ENCODE data around the gene PLCL1.

PLCL1 gene

DNA sequence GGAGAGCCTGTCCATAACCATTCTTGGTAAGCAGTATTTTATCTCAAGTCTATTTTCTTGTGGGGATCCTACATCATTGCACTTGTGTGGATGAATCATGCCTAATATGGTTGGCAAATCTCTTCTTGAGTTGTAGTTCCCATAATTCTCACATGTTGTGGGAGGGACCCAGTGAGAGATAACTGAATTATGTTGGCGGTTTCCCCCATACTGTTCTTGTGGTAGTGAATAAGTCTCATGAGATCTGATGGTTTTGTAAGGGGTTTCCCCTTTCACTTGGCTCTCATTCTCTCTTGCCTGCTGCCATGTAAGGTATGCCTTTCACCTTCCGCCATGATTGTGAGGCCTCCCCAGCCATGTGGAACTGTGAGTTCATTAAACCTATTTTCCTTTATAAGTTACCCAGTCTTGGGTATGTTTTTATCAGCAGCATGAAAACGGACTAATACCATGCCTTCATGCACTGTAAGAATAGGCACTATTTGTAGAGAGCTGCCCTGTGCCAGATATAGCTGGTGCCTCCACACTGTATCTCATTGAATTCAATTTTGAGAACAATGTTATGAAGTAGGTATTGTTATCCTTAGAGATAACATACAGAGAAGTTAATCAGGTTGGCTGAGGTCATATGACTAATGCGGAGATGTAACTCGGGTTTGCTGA is 148.3 kb downstream of the PLCL1 start:
- no peak for TF ChIP-seq ZFX (IDR thresholded peaks at IDR 0.05)
- TF ChIP-seq, protein P1, sequence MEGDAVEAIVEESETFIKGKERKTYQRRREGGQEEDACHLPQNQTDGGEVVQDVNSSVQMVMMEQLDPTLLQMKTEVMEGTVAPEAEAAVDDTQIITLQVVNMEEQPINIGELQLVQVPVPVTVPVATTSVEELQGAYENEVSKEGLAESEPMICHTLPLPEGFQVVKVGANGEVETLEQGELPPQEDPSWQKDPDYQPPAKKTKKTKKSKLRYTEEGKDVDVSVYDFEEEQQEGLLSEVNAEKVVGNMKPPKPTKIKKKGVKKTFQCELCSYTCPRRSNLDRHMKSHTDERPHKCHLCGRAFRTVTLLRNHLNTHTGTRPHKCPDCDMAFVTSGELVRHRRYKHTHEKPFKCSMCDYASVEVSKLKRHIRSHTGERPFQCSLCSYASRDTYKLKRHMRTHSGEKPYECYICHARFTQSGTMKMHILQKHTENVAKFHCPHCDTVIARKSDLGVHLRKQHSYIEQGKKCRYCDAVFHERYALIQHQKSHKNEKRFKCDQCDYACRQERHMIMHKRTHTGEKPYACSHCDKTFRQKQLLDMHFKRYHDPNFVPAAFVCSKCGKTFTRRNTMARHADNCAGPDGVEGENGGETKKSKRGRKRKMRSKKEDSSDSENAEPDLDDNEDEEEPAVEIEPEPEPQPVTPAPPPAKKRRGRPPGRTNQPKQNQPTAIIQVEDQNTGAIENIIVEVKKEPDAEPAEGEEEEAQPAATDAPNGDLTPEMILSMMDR (conservative IDR thresholded peaks at IDR 0.05): no peak
- H3K27ac ChIP-seq: no peak overlapping the region

DNA sequence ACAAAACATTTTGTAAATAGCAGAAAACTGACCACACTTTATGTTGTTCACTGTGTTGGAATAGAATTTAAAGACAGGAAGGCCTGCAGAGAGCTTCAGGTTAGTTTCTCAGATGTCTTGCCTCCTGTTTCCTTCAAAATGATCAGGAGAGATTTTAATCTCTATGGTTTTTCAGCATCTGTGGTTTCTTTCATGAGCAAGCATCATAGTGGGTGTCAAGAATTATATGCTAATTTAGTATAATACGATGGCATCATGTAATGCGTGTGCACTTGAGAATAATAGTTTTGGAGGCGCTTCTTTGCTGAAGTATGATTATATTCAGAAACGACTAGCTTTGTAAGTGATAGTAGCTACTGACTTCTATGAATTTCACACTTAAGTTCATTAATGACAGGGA is 149.9 kb downstream of the PLCL1 start:
- TF ChIP-seq, protein P1 (conservative IDR thresholded peaks at IDR 0.05): no peak
- H3K27ac ChIP-seq: no peak overlapping the region

DNA sequence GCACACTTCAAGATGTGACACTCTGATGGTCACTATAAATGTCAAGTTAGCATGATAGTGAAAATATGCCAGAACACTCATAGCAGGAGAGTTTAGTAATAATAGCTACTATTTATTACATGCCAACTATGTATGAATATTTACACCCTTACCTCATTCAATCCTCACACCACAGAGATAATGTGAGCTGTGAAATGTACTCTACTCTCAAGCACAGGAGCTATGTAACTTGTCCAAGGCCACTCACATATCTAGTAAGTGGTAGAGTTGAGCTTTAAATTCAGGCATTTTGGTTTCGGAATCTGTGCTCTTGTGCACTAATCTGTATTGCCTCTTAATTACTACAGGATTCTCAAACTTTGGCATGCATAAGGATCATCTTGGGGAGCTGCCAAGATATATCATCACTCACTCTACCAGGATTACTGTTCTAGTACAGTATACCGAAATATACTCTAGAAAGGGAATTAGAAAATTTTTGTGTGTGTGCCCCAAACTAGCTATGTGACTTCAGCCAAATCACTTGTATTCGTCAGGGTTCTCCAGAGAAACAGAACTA is 154.3 kb downstream of the PLCL1 start:
- TF ChIP-seq, protein P1 (conservative IDR thresholded peaks at IDR 0.05): no peak
- no peak for TF ChIP-seq ZFX (IDR thresholded peaks at IDR 0.05)
- no peak overlapping the region for H3K27ac ChIP-seq

DNA sequence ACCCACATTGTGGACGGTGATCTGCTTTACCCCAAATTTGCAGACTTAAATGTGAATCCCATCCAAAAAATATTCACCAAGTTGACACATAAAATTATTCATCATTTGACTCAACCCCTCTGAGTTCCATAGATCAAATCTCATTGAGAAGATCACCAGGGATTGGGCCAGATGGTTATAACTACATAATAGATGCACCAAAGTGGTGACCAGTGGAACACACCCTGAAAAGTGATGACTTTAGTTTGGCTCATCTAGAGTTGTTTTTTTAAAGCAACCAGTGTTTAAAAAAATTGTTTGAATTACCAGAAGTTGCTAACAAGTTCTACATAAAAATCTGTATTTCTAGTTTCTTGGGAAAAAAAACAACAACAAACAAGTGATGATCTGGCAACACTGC is 155.0 kb downstream of the PLCL1 start:
- TF ChIP-seq, protein P1 (conservative IDR thresholded peaks at IDR 0.05): no peak
- TF ChIP-seq ZFX (IDR thresholded peaks at IDR 0.05): no peak
- H3K27ac ChIP-seq: no peak overlapping the region

DNA sequence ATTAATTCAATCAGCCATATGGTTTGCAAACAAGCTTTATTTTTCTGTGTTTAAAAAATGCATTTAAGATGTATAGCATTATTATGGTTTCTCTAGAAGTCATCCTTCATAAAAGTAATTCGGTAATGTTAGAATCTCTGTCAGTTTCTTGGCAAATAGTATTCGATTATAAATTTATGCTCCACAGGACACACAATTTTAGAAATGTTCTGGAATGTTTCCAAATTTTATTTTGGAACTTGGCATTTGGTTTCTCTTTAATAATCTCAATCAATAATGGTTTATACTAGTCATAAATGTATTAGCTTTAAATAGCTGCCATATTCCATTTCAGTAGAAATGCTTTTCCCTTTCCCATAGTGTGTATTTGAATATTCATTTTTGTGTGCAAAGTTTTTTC is 156.4 kb downstream of the PLCL1 start:
- TF ChIP-seq, protein P1 (conservative IDR thresholded peaks at IDR 0.05): no peak
- TF ChIP-seq ZFX (IDR thresholded peaks at IDR 0.05): no peak
- H3K27ac ChIP-seq: no peak overlapping the region

DNA sequence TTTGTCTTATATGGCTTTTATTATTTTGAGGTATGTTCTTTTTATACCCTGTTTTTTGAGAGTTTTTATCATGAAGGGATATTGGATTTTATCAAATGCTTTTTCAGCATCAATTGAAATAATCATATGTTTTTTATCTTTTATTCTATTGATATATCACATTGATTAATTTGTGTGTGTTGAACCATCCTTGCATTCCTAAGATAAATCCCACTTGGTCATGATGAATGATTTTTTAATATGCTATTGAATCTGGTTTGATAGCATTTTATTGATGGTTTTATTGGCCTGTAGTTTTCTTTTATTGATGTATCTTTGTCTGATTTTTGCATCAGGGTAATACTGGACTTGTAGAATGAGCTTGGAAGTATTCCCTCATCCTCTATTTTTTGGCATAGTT is 160.3 kb downstream of the PLCL1 start:
- no peak overlapping the region for H3K27ac ChIP-seq
- TF ChIP-seq ZFX (IDR thresholded peaks at IDR 0.05): no peak
- TF ChIP-seq, protein P1 (conservative IDR thresholded peaks at IDR 0.05): no peak

DNA sequence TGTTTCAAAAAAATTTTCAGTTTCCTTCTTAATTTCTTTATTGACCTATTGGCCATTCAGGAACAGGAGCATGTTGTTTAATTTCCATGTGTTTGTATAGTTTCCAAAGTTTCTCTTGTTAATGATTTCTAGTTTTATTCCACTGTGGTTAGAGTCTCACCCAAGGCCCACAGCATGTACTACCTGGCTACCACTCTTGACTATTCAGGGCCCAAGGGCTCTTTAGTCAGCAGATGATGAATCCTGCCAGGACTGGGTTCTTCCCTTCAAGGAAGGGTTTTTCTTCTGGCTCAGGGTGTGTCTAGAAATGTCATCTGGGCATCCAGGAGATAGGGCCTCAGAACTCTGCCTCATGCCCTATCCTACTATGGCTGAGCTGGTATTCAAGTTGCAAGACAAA is 161.4 kb downstream of the PLCL1 start:
- TF ChIP-seq, protein P1 (conservative IDR thresholded peaks at IDR 0.05): no peak
- no peak for TF ChIP-seq ZFX (IDR thresholded peaks at IDR 0.05)
- no peak overlapping the region for H3K27ac ChIP-seq
